Activated CD4-positive, alpha-beta memory T cell treated with anti-CD3 and anti-CD28 coated beads for 36 hours (primary cell): Measurements from ENCODE around the gene ZNF148. TPM values are rescaled to one million over a fixed set of nuclear protein-coding genes. Genes with fewer than 3 reads are reported as not detected.

Source experiments
- total RNA-seq, 2 experiments: library from RNA; stranded (reverse); gene quantifications; one replicate each; pipeline ENCODE4 v1.2.3, GENCODE V29; 2021

Gene ZNF148
- total RNA-seq, 2 experiments from 2014 or later, result 27.9 to 29.9 TPM

Other genes with a start within 250 kb of the ZNF148 start
- gene SLC12A8, start 162.6 kb downstream of the ZNF148 start, total RNA-seq, result under 1 TPM; 0.48 to 1.00 TPM
- 10 to 100 TPM; 32.9 to 36.8 TPM for gene SNX4, start 144.9 kb upstream of the ZNF148 start, total RNA-seq
- gene OSBPL11, start 220.2 kb upstream of the ZNF148 start, total RNA-seq, result 10 to 100 TPM; 10.4 to 10.7 TPM